NT2/D1 (cell line): ENCODE measurements around the gene FBLN2.
"Not testable (repeated sequence)": the region's sequence is repeated elsewhere in the genome, so short reads cannot be mapped to it uniquely, and the experiment has no call there.

ENCODE experiments used
- DNase-seq: peaks from one replicate; pipeline ENCODE4 v3.0.0-alpha.2; 2011; ENCODE audit warnings: low read depth, low spot score
- H3K27me3 ChIP-seq: 2 replicates; pipeline ENCODE4 v1.6.0; 2011; ENCODE audit warnings: mild to moderate bottlenecking; ENCODE audit not compliant: insufficient read length, insufficient read depth
- H3K36me3 ChIP-seq: 2 replicates; pipeline ENCODE4 v1.6.1; 2011; ENCODE audit warnings: mild to moderate bottlenecking, low read length, mixed read lengths; ENCODE audit not compliant: insufficient read depth, insufficient read length
- H3K4me1 ChIP-seq: 2 replicates; pipeline ENCODE4 v1.5.1; 2011; ENCODE audit not compliant: insufficient read depth, insufficient read length
- H3K4me3 ChIP-seq: 2 replicates; pipeline ENCODE4 v1.5.1; 2011; ENCODE audit warnings: low read depth; ENCODE audit not compliant: insufficient read length
- H3K9ac ChIP-seq: 2 replicates; pipeline ENCODE4 v1.6.0; 2011; ENCODE audit warnings: low read depth; ENCODE audit not compliant: insufficient read length
- H3K9me3 ChIP-seq: 2 replicates; pipeline ENCODE4 v1.5.1; 2011; ENCODE audit warnings: mild to moderate bottlenecking, low read length; ENCODE audit not compliant: insufficient read depth
- SUZ12 ChIP-seq: IDR thresholded peaks from 2 replicates; pipeline ENCODE4 v1.6.1; 2011; ENCODE audit not compliant: insufficient read length, insufficient read depth; ENCODE audit errors: extremely low read depth
- YY1 ChIP-seq: IDR thresholded peaks from 2 replicates; pipeline ENCODE4 v1.6.1; 2011; ENCODE audit not compliant: insufficient read length, insufficient read depth
- ZNF274 ChIP-seq: IDR thresholded peaks from 2 replicates; pipeline ENCODE4 v1.6.1; 2011; ENCODE audit warnings: mild to moderate bottlenecking, low read depth, low read length

The FBLN2 gene

DNA sequence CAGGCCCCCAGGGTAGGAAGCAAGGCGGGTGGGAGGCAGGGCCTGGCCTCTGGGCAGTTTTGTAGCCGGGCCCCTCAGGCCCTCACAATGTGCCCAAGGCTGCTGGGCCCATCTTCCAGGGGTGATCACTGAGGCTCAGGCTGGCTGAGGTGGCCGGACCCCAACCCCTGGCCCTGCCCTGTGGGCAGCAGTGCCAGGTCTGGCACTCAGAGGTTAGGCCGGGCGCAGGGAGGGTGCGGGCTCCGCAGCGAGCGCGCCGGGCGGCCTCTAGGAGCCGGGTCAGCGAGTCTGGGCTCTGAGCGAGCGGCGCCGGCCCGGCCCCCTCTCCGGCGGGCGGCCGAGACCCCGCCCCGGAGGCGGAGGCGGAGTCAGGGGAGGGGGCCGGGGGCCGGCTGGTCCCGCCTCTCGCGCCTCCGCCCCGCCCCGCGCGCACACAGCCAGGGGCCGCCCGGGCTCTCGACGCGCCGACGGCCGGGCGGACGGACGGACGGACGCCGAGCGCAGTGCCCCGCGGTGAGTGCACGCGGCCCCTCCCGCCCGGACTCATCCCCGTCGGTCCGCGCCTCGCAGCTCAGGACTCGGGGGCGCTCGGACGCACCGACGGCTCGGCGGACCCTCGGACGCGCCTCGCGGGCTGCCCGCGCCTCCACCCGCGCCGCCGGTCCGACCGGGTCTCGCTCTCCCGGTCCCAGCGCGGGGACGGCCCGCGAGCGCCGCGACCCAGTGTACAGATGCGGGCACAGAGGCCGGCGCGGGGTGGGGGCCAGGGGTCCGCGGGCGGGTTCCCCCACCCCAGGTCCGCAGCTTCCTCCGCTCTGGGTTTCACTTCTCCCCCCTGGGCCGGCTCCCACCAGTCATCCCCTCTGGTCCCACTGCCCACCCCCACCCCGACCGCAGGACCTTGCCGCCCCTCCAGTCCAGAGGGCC, at the start of gene FBLN2:
FBLN2 (plus strand) TSS at position 430 of the 927 bp plus-strand sequence. CDS start 21,231 bp downstream, outside the sequence.
- DNase-seq, result peak; percentile 35
- TF ChIP-seq ZNF274, result no peak
- peaks cover 38% of the 10 kb centered on the region for H3K4me1 ChIP-seq
- H3K27me3 ChIP-seq, result peaks cover 10% of the 10 kb centered on the region
- peak within 1 kb of the TSS; percentile 62 for H3K4me3 ChIP-seq
- peaks cover 7% of the 10 kb centered on the region for H3K36me3 ChIP-seq
- H3K9me3 ChIP-seq, result no peaks in the 10 kb centered on the region
- peak within 1 kb of the TSS; percentile 72 for H3K9ac ChIP-seq

DNA sequence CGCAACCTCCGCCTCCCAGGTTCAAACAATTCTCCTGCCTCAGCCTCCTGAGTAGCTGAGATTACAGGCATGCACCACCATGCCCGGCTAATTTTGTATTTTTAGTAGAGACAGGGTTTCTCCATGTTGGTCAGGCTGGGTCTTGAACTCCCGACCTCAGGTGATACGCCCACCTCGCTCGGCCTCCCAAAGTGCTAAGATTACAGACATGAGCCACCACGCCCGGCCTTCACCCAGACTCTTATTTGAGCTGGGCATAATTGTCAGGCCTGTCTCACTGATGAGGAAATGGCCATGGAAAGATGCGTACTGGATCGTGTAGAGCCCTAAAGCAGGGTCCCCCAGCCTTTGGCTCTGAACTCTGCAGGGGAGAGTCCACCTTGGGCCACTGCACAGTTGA, 49.7 kb upstream of the FBLN2 start:
- H3K9ac ChIP-seq, H3K4me3 ChIP-seq, DNase-seq, H3K27me3 ChIP-seq, H3K36me3 ChIP-seq, H3K9me3 ChIP-seq: not testable (repeated sequence)
- peaks cover 11% of the 10 kb centered on the region for H3K4me1 ChIP-seq

DNA sequence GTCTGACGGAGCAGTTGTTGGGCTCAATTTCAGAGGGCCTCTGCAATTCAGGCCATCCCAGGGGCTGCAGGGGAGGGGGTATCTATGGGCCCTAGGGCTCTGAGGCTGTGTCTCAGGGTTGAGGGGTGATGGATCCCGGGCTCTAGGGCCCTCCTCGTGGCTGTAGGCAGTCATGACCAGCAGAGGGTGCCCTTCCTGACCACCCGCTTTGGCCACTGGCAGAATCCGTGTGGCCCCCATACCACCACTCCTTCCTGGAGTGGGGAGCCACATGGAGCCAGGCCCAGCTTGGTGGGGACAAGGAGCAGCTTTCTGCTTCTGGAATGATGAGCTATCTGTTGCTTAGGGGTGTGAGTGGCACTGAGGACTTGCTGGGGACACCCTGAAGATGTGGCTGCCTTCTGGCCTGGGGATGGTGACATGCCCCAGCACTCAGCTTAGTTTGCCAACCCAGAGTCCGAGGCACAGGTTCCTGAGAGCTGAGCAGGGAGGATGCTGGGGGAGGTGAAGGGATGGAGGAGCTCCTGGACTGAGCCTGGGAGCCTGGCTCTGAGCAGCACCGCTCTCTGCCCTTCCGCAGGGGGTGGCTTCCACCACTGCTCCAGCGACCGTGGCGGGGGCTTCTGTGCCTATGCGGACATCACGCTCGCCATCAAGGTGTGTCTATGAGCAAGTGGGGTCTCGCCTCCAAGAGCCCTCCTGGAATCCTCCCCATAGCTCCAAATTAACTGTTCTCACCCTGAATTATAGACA, 48.6 kb upstream of the FBLN2 start:
- Histone ChIP-seq H3K36me3 (no peaks in the 10 kb centered on the region), H3K4me1 (peaks cover 18% of the 10 kb centered on the region), H3K4me3 (no peak overlapping the region), H3K9me3 (no peaks in the 10 kb centered on the region), H3K9ac (peak overlapping the region; percentile 17), H3K27me3 (no peaks in the 10 kb centered on the region)
- no peak for TF ChIP-seq SUZ12
- no peak for TF ChIP-seq ZNF274
- no peak for TF ChIP-seq YY1
- DNase-seq, result no peak

DNA sequence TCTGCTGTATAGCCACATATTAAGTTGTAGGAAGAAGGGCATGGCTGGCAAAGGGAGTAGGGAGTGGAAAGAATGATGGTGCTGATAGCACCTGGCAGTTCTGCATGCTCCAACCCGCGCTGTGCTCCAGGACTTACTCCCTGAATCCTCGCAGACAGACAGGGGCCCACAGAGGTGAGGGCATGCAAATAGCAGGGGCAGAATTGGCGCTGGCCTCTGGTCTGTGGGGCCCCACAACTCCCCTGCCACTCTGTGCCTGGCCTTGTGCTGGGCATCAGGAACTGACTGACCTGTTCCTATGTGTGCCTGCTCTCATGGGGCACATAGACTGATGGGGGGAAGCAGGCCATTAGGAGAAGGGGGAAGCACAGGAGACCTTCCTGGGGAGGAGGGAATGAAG, 47.9 kb upstream of the FBLN2 start:
- no peak for DNase-seq
- peaks cover 25% of the 10 kb centered on the region for H3K4me1 ChIP-seq
- H3K36me3 ChIP-seq, result no peaks in the 10 kb centered on the region
- TF ChIP-seq ZNF274 (no peak), SUZ12 (no peak), YY1 (no peak)
- H3K4me3 ChIP-seq, result no peak overlapping the region
- no peaks in the 10 kb centered on the region for H3K27me3 ChIP-seq
- H3K9ac ChIP-seq, result no peak overlapping the region
- no peaks in the 10 kb centered on the region for H3K9me3 ChIP-seq

DNA sequence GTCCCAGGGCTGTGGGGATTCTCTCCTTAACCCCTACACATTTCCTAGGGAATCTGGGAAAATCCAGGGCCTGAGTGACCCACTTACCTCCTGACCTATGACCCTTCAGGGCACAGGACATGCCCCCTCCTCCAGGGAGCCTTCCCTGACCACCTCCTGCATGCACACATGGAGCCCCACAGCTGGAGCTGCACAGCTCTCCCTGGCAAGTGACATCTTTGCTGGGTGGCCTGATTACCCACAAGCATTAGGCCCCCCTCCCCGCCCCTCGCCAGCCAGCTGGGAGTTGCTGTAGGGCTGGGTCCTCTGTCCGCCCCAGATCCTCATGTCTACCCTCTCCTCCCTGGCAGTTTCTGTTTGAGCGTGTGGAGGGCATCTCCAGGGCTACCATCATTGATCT, 47.4 kb upstream of the FBLN2 start:
- Histone ChIP-seq H3K4me3 (no peak overlapping the region), H3K9me3 (no peaks in the 10 kb centered on the region), H3K27me3 (no peaks in the 10 kb centered on the region), H3K9ac (no peak overlapping the region), H3K4me1 (peaks cover 25% of the 10 kb centered on the region), H3K36me3 (no peaks in the 10 kb centered on the region)
- TF ChIP-seq YY1 (no peak), ZNF274 (no peak), SUZ12 (no peak)
- DNase-seq, result no peak

DNA sequence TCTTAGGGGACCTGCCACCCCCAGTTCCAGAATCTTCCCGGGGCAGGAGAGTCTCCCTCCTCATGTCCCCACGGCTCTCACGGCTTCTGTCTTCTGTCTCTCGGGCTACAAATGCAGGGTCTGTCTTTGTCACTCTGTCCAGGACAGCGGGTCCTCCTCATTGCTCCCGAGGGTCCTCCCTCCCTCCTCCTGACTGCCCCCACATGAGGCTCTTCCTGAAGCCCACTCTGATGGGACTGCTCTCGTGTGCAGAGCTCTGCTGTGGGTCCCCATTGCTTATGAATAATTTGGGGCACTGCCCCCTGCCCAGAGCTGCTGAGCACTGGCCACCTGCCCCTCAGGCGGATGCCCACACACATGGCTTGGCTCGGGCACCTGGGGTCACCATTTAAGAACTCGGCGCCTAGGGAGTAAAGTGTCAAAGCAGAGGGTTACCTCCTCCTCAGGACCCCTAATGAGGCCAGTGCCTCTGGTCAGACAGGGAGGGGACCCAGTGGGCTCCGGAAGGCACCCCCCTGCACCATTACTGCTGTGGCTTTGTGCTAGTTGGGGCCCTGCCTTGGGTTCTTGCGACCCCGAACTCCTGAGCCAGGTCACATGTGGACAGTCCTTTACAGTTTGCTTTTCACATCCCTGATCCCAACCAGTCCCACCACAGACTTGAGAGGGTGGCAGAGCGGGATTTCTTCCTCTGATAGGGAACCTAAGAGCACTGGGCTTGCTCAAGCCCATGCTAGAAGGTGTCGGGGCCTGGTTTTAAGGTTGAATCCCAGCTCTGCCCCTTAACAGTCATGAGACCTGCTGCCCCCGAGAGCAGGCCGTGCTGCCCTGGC, 46.8 kb upstream of the FBLN2 start:
- TF ChIP-seq YY1 (no peak), ZNF274 (no peak), SUZ12 (no peak)
- H3K4me3 ChIP-seq, result no peak overlapping the region
- H3K9me3 ChIP-seq, result no peaks in the 10 kb centered on the region
- DNase-seq, result no peak
- no peaks in the 10 kb centered on the region for H3K36me3 ChIP-seq
- no peaks in the 10 kb centered on the region for H3K27me3 ChIP-seq
- no peak overlapping the region for H3K9ac ChIP-seq
- H3K4me1 ChIP-seq, result peaks cover 24% of the 10 kb centered on the region

DNA sequence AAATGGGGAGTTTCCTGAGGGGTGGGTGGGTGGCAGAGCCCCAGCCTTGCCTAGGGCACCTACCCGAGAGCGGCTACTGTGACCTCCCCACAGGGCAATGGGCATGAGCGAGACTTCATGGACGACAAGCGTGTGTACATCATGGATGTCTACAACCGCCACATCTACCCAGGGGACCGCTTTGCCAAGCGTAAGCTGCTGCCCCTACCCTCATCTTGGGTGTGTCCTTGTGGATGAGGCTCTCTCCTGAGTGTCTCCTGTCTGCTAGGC, 46.2 kb upstream of the FBLN2 start:
- H3K4me1 ChIP-seq, result peaks cover 28% of the 10 kb centered on the region
- no peak for DNase-seq
- no peak overlapping the region for H3K4me3 ChIP-seq
- no peaks in the 10 kb centered on the region for H3K36me3 ChIP-seq
- no peaks in the 10 kb centered on the region for H3K9me3 ChIP-seq
- H3K27me3 ChIP-seq, result no peaks in the 10 kb centered on the region
- no peak for TF ChIP-seq ZNF274
- TF ChIP-seq YY1, result no peak
- TF ChIP-seq SUZ12, result no peak
- H3K9ac ChIP-seq, result no peak overlapping the region
